IPS-18a (cell line): ENCODE data around the gene USP6.
"Not testable (repeated sequence)": the region's sequence is repeated elsewhere in the genome, so short reads cannot be mapped to it uniquely, and the experiment has no call there.

Experiments
- H3K27ac ChIP-seq: one replicate; pipeline ENCODE4 v1.5.1; 2013; ENCODE audit warnings: low read length
- H3K27me3 ChIP-seq: one replicate; pipeline ENCODE4 v1.6.1; 2013; ENCODE audit warnings: mild to moderate bottlenecking, low read length; ENCODE audit not compliant: control insufficient read depth, insufficient read depth
- H3K36me3 ChIP-seq: one replicate; pipeline ENCODE4 v1.6.1; 2013; ENCODE audit warnings: low read depth, low read length; ENCODE audit not compliant: control insufficient read depth
- H3K4me1 ChIP-seq: one replicate; pipeline ENCODE4 v1.6.1; 2013; ENCODE audit warnings: low read depth, low read length; ENCODE audit not compliant: control insufficient read depth
- H3K4me3 ChIP-seq: one replicate; pipeline ENCODE4 v1.5.1; 2013; ENCODE audit warnings: low read length
- H3K9ac ChIP-seq: one replicate; pipeline ENCODE4 v1.6.1; 2013; ENCODE audit warnings: mild to moderate bottlenecking, low read length, moderate library complexity
- H3K9me3 ChIP-seq: one replicate; pipeline ENCODE4 v1.6.1; 2013; ENCODE audit warnings: low read depth, low read length; ENCODE audit not compliant: control insufficient read depth

The USP6 gene

GRCh38 chr17:5115673-5116651 lies at the start of gene USP6:
USP6 (plus strand) TSS chr17:5116032; CDS start chr17:5130368, 14,336 bp downstream.
- H3K27me3 ChIP-seq, result no peaks in the 10 kb centered on the region
- peaks cover 5% of the 10 kb centered on the region for H3K36me3 ChIP-seq
- no peak within 1 kb of the TSS for H3K9ac ChIP-seq

GRCh38 chr17:5068236-5068635 lies 47.6 kb upstream of the USP6 start:
- H3K4me3 ChIP-seq, result no peak overlapping the region
- no peak overlapping the region for H3K9ac ChIP-seq
- H3K27me3 ChIP-seq, result no peaks in the 10 kb centered on the region
- H3K9me3 ChIP-seq, result no peaks in the 10 kb centered on the region
- H3K36me3 ChIP-seq, result no peaks in the 10 kb centered on the region
- no peak overlapping the region for H3K27ac ChIP-seq
- no peaks in the 10 kb centered on the region for H3K4me1 ChIP-seq

More at GRCh38 chr17:5115673-5116651, at the start of gene USP6:
- Histone ChIP-seq H3K4me1 (no peaks in the 10 kb centered on the region), H3K4me3 (no peak within 1 kb of the TSS), H3K9me3 (no peaks in the 10 kb centered on the region), H3K27ac (no peak within 1 kb of the TSS)

DNA sequence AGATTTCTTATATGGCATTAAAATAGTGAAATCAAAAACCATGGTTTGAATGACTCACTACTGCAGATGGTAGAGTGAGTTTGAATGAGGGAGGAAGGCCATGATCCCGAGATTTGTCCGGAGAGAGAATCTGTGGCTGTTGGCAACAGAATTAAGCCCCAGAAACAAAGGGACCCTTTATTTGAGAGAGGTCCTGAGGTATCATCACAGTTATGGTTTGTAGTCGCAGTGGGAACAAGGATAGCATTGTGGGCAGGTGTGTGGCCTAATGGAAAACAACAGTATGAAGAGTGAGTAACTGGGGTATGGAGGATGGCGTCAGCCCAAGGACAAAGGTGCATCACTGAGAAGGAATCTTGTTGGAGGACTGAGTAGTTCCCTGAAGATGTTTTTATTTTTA lies 46.1 kb upstream of the USP6 start:
- peaks cover 4% of the 10 kb centered on the region for H3K4me1 ChIP-seq
- H3K27ac ChIP-seq, result no peak overlapping the region
- no peak overlapping the region for H3K4me3 ChIP-seq
- no peaks in the 10 kb centered on the region for H3K27me3 ChIP-seq
- H3K36me3 ChIP-seq, result no peaks in the 10 kb centered on the region
- H3K9me3 ChIP-seq, result no peaks in the 10 kb centered on the region
- no peak overlapping the region for H3K9ac ChIP-seq

GRCh38 chr17:5075472-5075871 lies 40.4 kb upstream of the USP6 start:
- not testable (repeated sequence) for H3K4me1 ChIP-seq, H3K4me3 ChIP-seq, H3K9me3 ChIP-seq, H3K9ac ChIP-seq, H3K36me3 ChIP-seq, H3K27me3 ChIP-seq, H3K27ac ChIP-seq

- not testable (repeated sequence) for H3K4me1 ChIP-seq, H3K4me3 ChIP-seq, H3K27ac ChIP-seq
Observed at GRCh38 chr17:5077275-5077674, 38.6 kb upstream of the USP6 start.

DNA sequence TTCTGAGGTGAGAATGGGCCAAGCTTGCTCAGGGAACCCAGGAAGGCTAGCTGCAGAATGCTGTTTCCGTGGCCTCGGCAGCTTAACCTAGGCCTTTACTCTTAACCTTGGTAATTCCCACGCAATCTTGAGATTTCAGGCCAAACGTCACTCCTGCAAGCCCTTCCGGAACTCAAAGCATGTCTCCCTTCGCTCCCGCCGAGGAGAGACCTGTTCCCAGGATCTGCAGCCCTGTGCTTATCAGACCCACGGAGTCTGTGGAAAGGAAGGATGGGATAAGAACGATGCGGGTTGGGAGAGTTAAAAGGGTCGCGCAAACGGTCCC lies 38.1 kb upstream of the USP6 start:
- Histone ChIP-seq H3K4me3 (no peak overlapping the region), H3K27me3 (no peaks in the 10 kb centered on the region), H3K36me3 (no peaks in the 10 kb centered on the region), H3K9ac (no peak overlapping the region), H3K9me3 (no peaks in the 10 kb centered on the region), H3K4me1 (peaks cover 8% of the 10 kb centered on the region), H3K27ac (no peak overlapping the region)

More at GRCh38 chr17:5077275-5077674, 38.6 kb upstream of the USP6 start:
- not testable (repeated sequence) for H3K9ac ChIP-seq, H3K27me3 ChIP-seq, H3K9me3 ChIP-seq, H3K36me3 ChIP-seq

DNA sequence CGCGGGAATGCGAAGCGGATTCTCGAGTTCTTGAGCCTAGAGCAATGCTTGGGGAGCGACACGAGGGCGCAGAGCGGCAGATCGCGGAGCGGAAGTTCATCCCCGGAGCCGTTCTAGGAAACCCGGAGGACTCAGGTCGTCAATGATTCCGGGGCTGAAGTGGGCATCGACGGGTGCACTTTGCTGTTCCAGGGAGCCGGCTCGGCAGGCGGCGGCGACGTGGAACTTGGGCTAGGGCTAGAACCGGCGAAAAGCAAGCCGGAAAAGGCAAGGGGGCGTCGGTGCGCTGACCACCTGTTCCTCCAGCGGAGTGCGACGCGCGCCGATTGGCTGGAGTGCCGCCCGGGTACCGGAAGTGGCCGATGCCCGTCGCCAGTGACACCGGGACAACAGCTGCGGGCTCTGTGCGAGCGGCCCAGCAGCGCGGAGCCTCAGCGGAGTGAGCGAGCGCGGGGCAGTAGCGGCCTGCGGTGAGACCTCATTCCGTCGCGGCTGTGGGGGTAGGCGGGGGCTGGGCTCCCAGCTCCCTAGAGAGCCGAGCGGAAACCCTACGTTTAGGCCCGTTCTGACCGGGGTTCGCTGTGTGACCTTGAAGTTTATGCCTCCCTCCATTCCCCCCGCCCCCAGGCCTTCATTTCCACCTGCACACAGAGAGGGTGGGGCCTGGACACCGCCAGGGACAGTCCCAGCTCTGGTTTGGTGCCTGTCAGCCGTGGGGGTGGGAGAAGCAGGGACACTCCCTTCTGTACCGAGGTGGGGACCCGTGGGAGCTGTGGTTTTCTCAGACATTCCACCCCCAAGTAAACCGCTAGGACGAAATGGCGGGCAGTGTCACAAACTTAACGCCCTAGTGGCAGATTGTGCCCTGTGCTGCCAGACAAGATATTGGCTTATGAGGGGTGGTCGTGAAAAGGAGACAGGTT lies 37.5 kb upstream of the USP6 start, which contains the start of gene ZFP3:
Gene ZFP3 (plus strand): TSS at position 362 of the 923 bp plus-strand sequence. CDS start 13,038 bp downstream, outside the sequence.
- no peak within 1 kb of the TSS for H3K4me3 ChIP-seq
- H3K27ac ChIP-seq, result no peak within 1 kb of the TSS
- H3K4me1 ChIP-seq, result peaks cover 8% of the 10 kb centered on the region
- no peaks in the 10 kb centered on the region for H3K27me3 ChIP-seq
- no peaks in the 10 kb centered on the region for H3K9me3 ChIP-seq
- no peaks in the 10 kb centered on the region for H3K36me3 ChIP-seq
- H3K9ac ChIP-seq, result no peak within 1 kb of the TSS

DNA sequence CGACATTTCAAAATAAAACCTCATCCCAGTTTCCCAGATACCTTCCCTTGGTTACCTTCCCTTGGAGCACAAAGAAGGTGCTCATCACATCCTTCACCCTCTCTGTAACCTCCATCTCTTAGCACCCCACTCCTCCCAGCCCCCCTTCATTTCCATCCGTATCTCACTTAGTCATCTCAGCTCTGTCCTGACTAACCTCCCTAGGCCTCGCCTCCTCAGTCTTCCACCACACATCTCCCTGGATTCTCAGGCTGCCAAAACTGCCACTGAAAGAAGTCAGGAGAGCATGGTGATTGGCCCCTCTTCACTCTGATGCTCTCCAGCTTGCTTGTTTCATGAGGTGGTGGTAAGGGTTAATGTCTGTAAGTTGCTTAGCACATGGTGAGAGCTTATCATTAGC lies 35.2 kb upstream of the USP6 start:
- no peaks in the 10 kb centered on the region for H3K9me3 ChIP-seq
- H3K4me1 ChIP-seq, result peaks cover under 1% of the 10 kb centered on the region
- H3K27ac ChIP-seq, result no peak overlapping the region
- no peaks in the 10 kb centered on the region for H3K27me3 ChIP-seq
- H3K4me3 ChIP-seq, result no peak overlapping the region
- H3K9ac ChIP-seq, result no peak overlapping the region
- no peaks in the 10 kb centered on the region for H3K36me3 ChIP-seq

DNA sequence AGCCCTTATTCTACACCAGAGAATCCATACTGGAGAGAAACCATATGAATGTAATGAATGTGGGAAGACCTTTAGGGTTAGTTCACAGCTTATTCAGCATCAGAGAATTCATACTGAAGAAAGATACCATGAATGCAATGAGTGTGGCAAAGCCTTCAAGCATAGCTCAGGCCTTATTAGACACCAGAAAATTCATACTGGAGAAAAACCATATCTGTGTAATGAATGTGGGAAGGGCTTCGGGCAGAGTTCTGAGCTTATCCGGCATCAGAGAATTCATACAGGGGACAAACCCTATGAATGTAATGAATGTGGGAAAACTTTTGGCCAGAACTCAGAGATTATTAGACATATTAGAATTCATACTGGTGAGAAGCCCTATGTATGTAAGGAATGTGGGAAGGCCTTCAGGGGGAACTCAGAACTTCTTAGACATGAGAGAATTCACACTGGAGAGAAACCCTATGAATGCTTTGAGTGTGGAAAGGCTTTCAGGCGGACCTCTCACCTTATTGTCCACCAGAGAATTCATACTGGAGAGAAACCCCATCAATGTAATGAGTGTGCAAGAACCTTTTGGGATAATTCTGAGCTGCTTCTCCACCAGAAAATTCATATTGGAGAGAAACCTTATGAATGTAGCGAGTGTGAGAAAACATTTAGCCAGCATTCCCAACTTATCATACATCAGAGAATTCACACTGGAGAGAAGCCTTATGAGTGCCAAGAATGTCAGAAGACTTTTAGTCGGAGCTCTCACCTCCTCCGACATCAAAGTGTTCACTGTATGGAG lies 23.4 kb upstream of the USP6 start:
- H3K27me3 ChIP-seq, result no peaks in the 10 kb centered on the region
- no peak overlapping the region for H3K4me3 ChIP-seq
- no peaks in the 10 kb centered on the region for H3K4me1 ChIP-seq
- H3K9ac ChIP-seq, result no peak overlapping the region
- no peaks in the 10 kb centered on the region for H3K36me3 ChIP-seq
- peaks cover 33% of the 10 kb centered on the region for H3K9me3 ChIP-seq
- no peak overlapping the region for H3K27ac ChIP-seq

- peaks cover 23% of the 10 kb centered on the region for H3K9me3 ChIP-seq
- no peaks in the 10 kb centered on the region for H3K36me3 ChIP-seq
- no peaks in the 10 kb centered on the region for H3K27me3 ChIP-seq
- no peak overlapping the region for H3K9ac ChIP-seq
- H3K4me1 ChIP-seq, result no peaks in the 10 kb centered on the region
- H3K4me3 ChIP-seq, result no peak overlapping the region
- H3K27ac ChIP-seq, result no peak overlapping the region
Observed at GRCh38 chr17:5096731-5097100, 19.1 kb upstream of the USP6 start.
